Lower leg skin (tissue), 3 donors: ENCODE measurements around the gene LCN2.

ENCODE experiments used
- POLR2A ChIP-seq, 2 donors: fragments of 450-650 bp; IDR thresholded peaks; one replicate each; pipeline ENCODE4 v1.6.1; 2016 to 2017; ENCODE audit warnings: antibody characterized with exemption in 2 of 2, mild to moderate bottlenecking in 1 of 2, moderate library complexity in 1 of 2
- TF ChIP-seq, protein P1 (sequence below), 3 donors: fragments of 450-650 bp; IDR thresholded peaks; one replicate each; pipeline ENCODE4 v1.5.1; 2016; ENCODE audit warnings: antibody characterized with exemption in 3 of 3, mild to moderate bottlenecking in 3 of 3, moderate library complexity in 2 of 3

DNA sequence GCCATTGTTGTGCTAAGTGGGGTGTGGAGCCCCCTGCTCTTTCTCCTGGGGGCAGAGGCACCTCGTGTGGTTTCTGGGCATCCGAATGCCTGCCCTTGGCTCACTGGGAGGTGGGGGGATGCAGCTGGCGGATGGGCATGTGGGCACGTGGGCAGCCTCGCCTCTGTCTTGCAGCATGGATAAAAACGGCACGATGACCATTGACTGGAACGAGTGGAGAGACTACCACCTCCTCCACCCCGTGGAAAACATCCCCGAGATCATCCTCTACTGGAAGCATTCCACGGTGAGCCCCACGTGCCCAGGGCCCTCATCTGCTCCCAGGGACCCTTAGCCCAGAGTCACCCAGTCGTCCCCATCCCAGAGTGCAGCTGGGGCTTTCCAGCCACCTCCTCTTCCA, 47.1 kb upstream of the LCN2 start:
- TF ChIP-seq, protein P1, sequence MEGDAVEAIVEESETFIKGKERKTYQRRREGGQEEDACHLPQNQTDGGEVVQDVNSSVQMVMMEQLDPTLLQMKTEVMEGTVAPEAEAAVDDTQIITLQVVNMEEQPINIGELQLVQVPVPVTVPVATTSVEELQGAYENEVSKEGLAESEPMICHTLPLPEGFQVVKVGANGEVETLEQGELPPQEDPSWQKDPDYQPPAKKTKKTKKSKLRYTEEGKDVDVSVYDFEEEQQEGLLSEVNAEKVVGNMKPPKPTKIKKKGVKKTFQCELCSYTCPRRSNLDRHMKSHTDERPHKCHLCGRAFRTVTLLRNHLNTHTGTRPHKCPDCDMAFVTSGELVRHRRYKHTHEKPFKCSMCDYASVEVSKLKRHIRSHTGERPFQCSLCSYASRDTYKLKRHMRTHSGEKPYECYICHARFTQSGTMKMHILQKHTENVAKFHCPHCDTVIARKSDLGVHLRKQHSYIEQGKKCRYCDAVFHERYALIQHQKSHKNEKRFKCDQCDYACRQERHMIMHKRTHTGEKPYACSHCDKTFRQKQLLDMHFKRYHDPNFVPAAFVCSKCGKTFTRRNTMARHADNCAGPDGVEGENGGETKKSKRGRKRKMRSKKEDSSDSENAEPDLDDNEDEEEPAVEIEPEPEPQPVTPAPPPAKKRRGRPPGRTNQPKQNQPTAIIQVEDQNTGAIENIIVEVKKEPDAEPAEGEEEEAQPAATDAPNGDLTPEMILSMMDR (IDR thresholded peaks at IDR 0.05) = no peak
- no peak for TF ChIP-seq POLR2A (IDR thresholded peaks at IDR 0.05)
